Thyroid gland (tissue), 4 donors: ENCODE results near the gene PRAMEF4. TPM values are rescaled to one million over a fixed set of nuclear protein-coding genes. Genes with fewer than 3 reads are reported as not detected.
"Not testable (repeated sequence)": the region's sequence is repeated elsewhere in the genome, so short reads cannot be mapped to it uniquely, and the experiment has no call there.

ENCODE experiments used
- DNase-seq, 2 donors: peaks; one replicate each; pipeline ENCODE4 v3.0.0-alpha.2; 2019
- H3K27ac ChIP-seq, 3 donors: fragments of 200-600 bp; sonication (generic); 1 replicate in 2 of 3; 2 replicates in 1 of 3; pipeline ENCODE4 v1.5.1; 2016 to 2019; ENCODE audit warnings: mild to moderate bottlenecking in 1 of 3, moderate library complexity in 1 of 3
- H3K27me3 ChIP-seq: fragments of 200-600 bp; sonication (generic); one replicate; pipeline ENCODE4 v1.5.1; 2019
- H3K36me3 ChIP-seq, 2 donors: fragments of 200-600 bp; sonication (generic); one replicate each; pipeline ENCODE4 v1.5.1; 2016 to 2019
- H3K4me1 ChIP-seq, 2 donors: fragments of 200-600 bp; sonication (generic); one replicate each; pipeline ENCODE4 v1.5.1; 2017 to 2019
- H3K4me3 ChIP-seq, 3 donors: fragments of 200-600 bp; sonication (generic); replicated peaks in 1 of 3; 1 replicate in 2 of 3; 2 replicates in 1 of 3; pipeline ENCODE4 v1.5.1; 2016; ENCODE audit warnings: mild to moderate bottlenecking in 1 of 3
- H3K9me3 ChIP-seq: fragments of 200-600 bp; sonication (generic); one replicate; pipeline ENCODE4 v1.5.1; 2017
- WGBS, 2 donors: methylation state at CpG; one replicate each; pipeline ENCODE4 v1.1.5; 2017; 5-methylcytosine and 5-hydroxymethylcytosine counted together
- intact Hi-C: fragments of 100-400 bp; cut with DNase I; formaldehyde crosslinking; loops from one replicate; pipeline ENCODE4 v1.15.1; 2023
- total RNA-seq, 4 donors: library from RNA; depleted of rRNA; stranded (reverse); fragments of >200 nt; gene quantifications; one replicate each; pipeline ENCODE4 v1.2.3, GENCODE V29; 2016

PRAMEF4 gene
- total RNA-seq: not detected

DNA sequence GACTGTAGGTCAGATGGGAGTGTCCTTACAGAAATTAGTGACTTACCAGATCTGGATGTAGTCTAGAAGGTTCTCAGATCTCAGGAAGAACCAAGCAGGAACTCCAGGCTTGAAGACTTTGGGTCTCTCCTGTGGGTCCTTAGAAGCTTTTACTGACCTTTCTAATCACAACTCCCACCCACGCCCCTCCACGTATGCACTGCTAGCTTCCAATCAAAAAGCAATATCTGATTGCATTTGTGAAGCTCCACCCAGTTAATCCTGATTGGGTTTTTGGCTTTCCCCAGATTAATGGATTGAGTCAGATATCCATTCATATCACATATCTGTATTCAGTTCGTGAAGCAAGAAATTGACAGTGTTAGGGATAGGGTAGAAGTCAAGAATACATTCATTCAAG lies at the start of gene PRAMEF4:
Gene PRAMEF4 (minus strand): TSS at position 101 of the 400 bp plus-strand sequence. CDS start 2,807 bp downstream, outside the sequence.
- H3K4me1 ChIP-seq, DNase-seq, H3K27me3 ChIP-seq, H3K36me3 ChIP-seq, H3K4me3 ChIP-seq, H3K27ac ChIP-seq, intact Hi-C loops, H3K9me3 ChIP-seq: not testable (repeated sequence)
- 91 to 93% methylated on average over 3 of the region's 3 CpGs for WGBS, 2 donors

DNA sequence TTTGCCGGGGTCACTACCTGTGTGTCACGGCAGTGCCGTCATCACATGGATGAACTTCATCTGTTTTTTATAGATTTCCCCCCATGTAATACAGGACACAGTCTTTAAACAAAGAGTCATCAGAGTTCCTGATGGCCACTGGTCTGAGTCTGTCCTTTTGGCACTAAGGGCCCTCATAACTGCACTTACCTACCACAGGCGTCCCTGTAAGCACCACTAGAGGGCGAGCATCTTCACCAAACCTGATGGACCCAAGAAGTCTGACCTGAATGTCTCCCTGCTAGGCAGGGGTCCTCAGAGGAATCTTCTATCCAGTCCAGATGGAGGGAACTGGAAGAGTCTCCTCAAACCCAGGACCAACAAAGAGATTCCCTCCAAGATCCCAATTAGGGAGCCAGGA lies 38.4 kb upstream of the PRAMEF4 start:
- intact Hi-C loops, DNase-seq, H3K36me3 ChIP-seq, H3K9me3 ChIP-seq, H3K4me1 ChIP-seq, H3K27ac ChIP-seq, H3K27me3 ChIP-seq, H3K4me3 ChIP-seq: not testable (repeated sequence)
- WGBS, 2 donors: no CpG with 5 or more reads among the region's 5 CpGs

DNA sequence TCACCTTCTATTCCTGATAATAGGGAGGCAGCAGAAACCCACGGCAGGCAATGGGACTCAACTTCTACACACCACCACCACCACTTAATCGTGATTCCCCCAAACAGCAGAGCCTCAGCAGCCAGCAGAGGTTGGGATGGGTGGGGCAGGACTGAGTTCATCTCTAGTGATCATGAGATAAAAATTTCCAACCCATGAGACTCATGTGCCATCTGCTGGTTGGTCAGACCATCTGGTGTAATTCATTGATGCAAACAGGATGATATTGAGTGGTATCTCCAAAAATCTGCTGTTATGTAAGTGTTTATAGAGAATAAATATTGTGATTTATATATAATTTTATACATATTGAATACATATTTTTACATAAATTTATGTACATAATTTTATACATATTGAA lies 35.7 kb upstream of the PRAMEF4 start:
- H3K36me3 ChIP-seq, H3K4me3 ChIP-seq, H3K27me3 ChIP-seq, H3K9me3 ChIP-seq, intact Hi-C loops, H3K27ac ChIP-seq, H3K4me1 ChIP-seq: not testable (repeated sequence)
- peak in 1 of 2 donors; percentile 2 for DNase-seq
- WGBS, 2 donors: 79 to 84% methylated on average over 2 of the region's 2 CpGs

DNA sequence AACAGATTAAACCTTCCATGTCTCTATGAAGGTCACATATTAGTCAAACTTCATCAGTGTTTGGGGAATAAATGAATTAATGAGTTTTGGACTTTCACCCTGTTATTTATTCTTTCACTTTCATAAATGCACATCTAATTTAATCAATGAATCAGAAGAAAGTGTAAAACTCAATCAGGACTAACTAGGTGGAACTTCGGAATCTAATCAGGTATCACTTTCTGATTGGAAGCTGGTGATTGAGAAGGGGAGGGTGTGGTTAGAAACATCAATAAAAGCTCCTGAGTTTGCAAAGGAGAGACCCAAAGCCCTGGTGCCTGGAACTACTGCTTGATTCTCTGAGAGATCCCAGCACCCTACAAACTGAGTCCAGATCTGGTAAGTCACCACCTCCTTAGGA lies 30.3 kb upstream of the PRAMEF4 start, which contains the start of gene PRAMEF7:
Gene PRAMEF7 (plus strand): TSS at position 301 of the 400 bp plus-strand sequence. CDS start 1,083 bp downstream, outside the sequence.
- not testable (repeated sequence) for DNase-seq
- no CpG with 5 or more reads among the region's 1 CpG for WGBS, 2 donors

DNA sequence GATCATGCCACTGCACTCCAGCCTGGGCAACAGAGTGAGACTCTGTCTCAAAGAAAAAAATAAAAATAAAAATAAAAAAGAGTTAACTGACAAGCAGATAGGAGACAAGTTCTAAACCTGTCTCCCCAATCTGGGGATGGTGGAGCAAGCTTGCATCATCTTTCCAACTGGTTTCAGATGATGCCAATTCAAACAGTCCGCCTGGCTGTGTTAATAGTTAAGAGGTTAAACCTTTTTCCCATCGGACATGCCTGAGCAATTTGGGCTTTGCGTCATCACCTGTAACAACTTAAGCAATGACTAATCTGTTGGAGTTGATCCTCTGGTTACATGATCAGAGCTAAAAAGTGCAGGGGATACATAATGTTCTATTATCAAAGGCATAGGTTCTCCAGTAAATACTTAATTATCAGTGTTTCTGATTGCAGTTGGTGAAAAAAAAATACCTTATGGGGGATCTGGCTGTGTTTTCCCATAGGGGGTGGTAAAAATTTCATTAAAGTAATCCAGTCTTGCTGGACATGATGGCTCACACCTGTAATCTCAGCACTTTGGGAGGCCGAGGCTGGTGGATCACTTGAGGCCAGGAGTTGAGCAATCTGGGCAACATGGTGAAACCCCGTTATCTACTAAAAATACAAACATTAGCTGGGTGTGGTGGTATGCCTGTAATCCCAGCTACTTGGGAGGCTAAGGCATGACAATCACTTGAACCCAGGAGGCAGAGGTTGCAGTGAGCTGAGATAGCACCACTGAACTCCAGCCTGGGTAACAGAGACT lies 18.0 kb upstream of the PRAMEF4 start:
- H3K36me3 ChIP-seq, H3K4me1 ChIP-seq, H3K27me3 ChIP-seq, H3K9me3 ChIP-seq, H3K4me3 ChIP-seq, H3K27ac ChIP-seq, intact Hi-C loops: not testable (repeated sequence)
- DNase-seq: peak; percentile 8 to 10
- 35 to 59% methylated on average over 2 to 3 of the region's 5 CpGs for WGBS, 2 donors

More for the DNA sequence above, 30.3 kb upstream of the PRAMEF4 start, which contains the start of gene PRAMEF7:
- H3K4me1 ChIP-seq, H3K27me3 ChIP-seq, H3K27ac ChIP-seq, H3K9me3 ChIP-seq, H3K36me3 ChIP-seq, H3K4me3 ChIP-seq, intact Hi-C loops: not testable (repeated sequence)

DNA sequence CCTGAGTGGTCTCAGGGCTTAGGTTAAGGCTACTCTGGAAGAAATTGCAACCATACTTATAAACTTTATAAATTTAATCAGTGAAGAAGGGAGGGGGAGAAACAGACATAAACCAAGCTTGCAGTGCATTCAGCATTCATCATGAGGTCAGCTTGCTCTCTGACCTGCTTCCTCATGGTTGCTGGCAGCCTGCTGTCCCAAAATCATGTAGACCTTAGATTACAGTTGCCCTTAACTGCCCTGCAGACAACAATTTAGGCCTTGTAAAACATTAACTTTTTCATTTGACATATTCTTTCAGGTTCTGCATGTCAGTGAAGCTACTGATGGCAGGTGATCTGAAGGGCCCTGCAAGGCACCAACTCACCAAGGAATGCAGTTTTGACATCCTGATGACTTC lies 13.2 kb upstream of the PRAMEF4 start:
- H3K4me1 ChIP-seq, H3K9me3 ChIP-seq, H3K27me3 ChIP-seq, intact Hi-C loops, H3K4me3 ChIP-seq, H3K36me3 ChIP-seq, DNase-seq, H3K27ac ChIP-seq: not testable (repeated sequence)

DNA sequence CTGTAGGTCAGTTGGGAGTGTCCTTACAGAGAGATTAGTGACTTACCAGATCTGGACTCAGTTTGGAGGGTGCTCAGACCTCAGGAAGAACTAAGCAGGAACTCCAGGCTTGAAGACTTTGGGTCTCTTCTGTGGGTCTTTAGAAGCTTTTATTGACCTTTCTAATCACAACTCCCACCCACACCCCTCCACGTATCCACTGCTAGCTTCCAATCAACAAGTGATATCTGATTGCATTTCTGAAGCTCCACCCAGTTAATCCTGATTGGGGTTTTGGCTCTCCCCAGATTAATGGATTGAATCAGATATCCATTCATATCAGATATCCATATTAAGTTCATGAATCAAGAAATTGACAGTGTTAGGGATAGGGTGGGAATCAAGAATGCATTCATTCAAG lies 12.2 kb upstream of the PRAMEF4 start, which contains the start of gene PRAMEF10:
Gene PRAMEF10 (minus strand): TSS at position 101 of the 400 bp plus-strand sequence. CDS start 2,423 bp downstream, outside the sequence.
- H3K27me3 ChIP-seq, H3K4me3 ChIP-seq, H3K9me3 ChIP-seq, H3K36me3 ChIP-seq, DNase-seq, H3K4me1 ChIP-seq, H3K27ac ChIP-seq, intact Hi-C loops: not testable (repeated sequence)
- WGBS, 2 donors: no CpG with 5 or more reads among the region's 1 CpG

DNA sequence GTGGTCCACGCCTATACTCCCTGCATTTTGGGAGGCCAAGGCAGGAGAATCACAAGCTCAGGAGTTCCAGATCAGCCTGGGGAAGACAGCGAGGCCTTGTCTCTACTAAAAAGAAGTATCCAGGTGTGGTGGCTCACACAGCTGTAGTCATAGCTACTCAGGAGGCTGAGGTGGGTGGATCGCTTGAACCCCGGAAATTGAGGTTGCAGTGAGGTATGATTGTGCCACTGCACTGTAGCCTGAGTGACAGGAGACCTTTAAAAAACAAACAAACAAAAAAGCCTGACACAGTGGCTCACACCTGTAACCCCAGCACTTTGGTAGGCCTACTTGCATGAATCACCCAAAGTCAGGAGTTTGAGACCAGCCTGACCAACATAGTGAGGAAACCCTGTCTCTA lies 7.5 kb downstream of the PRAMEF4 start:
- H3K27ac ChIP-seq, H3K4me3 ChIP-seq, H3K9me3 ChIP-seq, DNase-seq, intact Hi-C loops, H3K27me3 ChIP-seq, H3K36me3 ChIP-seq, H3K4me1 ChIP-seq: not testable (repeated sequence)
- WGBS, 2 donors: 94 to 97% methylated on average over 3 to 4 of the region's 4 CpGs

DNA sequence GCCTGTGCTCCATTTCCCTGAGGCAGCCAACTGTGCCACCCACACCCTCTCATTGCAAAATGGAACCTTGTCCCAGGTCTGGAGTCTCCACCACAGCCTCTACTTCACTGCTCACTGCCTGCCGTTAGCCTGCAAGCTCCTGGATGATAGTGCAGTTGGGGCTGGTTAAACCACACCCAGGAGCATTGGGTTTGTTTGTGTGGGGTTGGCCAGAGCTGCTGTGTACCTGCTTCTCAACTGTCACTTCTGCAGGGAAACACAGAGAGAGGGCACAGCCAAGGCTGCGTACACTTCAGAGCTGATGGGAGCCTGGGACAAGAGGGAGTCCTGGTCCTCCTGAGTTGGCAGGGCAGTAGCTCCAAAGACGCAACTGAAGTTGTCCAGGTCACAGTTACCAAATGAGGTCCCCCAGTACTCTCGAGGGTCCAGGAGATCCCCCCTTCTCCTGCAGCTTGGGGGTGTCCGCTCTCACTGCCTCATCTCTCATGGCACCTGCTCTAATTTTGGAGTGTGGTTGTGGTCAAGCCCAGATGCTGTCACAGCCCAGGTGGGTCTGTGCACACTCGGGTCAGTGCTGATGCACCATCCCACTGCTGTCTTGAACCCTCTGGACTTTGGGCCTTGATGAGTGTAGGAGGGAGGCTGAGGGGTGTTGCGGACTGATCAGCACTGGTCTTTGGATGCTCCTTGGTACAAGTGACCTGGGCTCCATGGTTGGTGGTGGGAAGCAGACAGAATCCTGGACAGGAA lies 22.7 kb downstream of the PRAMEF4 start:
- DNase-seq, H3K4me3 ChIP-seq, H3K36me3 ChIP-seq, H3K27me3 ChIP-seq, intact Hi-C loops, H3K27ac ChIP-seq, H3K9me3 ChIP-seq, H3K4me1 ChIP-seq: not testable (repeated sequence)
- WGBS, 2 donors: 100% methylated on average over 1 of the region's 7 CpGs; no CpG with 5 or more reads in 1 of the 2 donors

DNA sequence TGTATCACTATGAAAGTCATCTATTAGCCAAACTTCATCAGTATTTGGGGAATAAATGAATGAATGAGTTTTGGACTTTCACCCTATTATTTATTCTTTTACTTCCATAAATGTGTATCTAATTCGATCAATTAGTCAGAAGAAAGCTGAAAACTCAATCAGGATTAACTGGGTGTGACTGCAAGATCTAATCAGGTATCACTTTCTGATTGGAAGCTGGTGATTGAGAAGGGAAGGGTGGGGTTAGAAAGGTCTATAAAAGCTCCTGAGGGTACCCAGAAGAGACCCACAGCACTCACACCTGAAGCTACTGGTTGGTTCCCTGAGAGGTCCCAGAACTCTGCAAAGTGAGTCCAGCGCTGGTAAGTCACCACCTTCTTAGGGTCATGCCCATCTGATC lies 29.2 kb downstream of the PRAMEF4 start, which contains the start of gene PRAMEF2:
Gene PRAMEF2 (plus strand): TSS at position 301 of the 400 bp plus-strand sequence. CDS start 1,924 bp downstream, outside the sequence.
- intact Hi-C loops, H3K27ac ChIP-seq: not testable (repeated sequence)
- 73 to 86% methylated on average over 1 to 2 of the region's 2 CpGs for WGBS, 2 donors

More for the DNA sequence above, 29.2 kb downstream of the PRAMEF4 start, which contains the start of gene PRAMEF2:
- H3K36me3 ChIP-seq, H3K27me3 ChIP-seq, H3K9me3 ChIP-seq, DNase-seq, H3K4me1 ChIP-seq, H3K4me3 ChIP-seq: not testable (repeated sequence)
